ENCODE measurements around the gene MAZ. TPM values are rescaled to one million over a fixed set of nuclear protein-coding genes. Genes with fewer than 3 reads are reported as not detected.
"Not testable (repeated sequence)": the region's sequence is repeated elsewhere in the genome, so short reads cannot be mapped to it uniquely, and the experiment has no call there.

MAZ gene
- total RNA-seq, 1 experiment from 2014 or later: 412 TPM

GRCh38 chr16:29821643-29822115 lies 15.3 kb downstream of the MAZ start:
- peak; percentile 90 for DNase-seq (ENCODE audit: low read depth)

- peak; percentile 86 for DNase-seq (ENCODE audit: low read depth)
These were observed 18.3 kb downstream of the MAZ start for GRCh38 chr16:29824589-29825144.

GRCh38 chr16:29825145-29826044 lies 19.1 kb downstream of the MAZ start:
- peak; percentile 96 for DNase-seq (ENCODE audit: low read depth)

GRCh38 chr16:29826342-29826695 lies 20.0 kb downstream of the MAZ start:
- DNase-seq (ENCODE audit: low read depth): no peak

- DNase-seq (ENCODE audit: low read depth): no peak
These were observed 24.4 kb downstream of the MAZ start for GRCh38 chr16:29830774-29831173.

GRCh38 chr16:29831490-29831889 lies 25.2 kb downstream of the MAZ start:
- no peak for DNase-seq (ENCODE audit: low read depth)

GRCh38 chr16:29833219-29833618 lies 26.9 kb downstream of the MAZ start:
- DNase-seq (ENCODE audit: low read depth): not testable (repeated sequence)

- DNase-seq (ENCODE audit: low read depth): no peak
These were observed 27.8 kb downstream of the MAZ start for GRCh38 chr16:29834079-29834478.

GRCh38 chr16:29835926-29836325 lies 29.6 kb downstream of the MAZ start:
- DNase-seq (ENCODE audit: low read depth): no peak

GRCh38 chr16:29836623-29837022 lies 30.3 kb downstream of the MAZ start:
- DNase-seq (ENCODE audit: low read depth): no peak

GRCh38 chr16:29837841-29838240 lies 31.5 kb downstream of the MAZ start:
- DNase-seq (ENCODE audit: low read depth): no peak

- DNase-seq (ENCODE audit: low read depth): no peak
These were observed 33.5 kb downstream of the MAZ start for GRCh38 chr16:29839822-29840221.

- no peak for DNase-seq (ENCODE audit: low read depth)
These were observed 33.9 kb downstream of the MAZ start for GRCh38 chr16:29840240-29840639.

- DNase-seq (ENCODE audit: low read depth): no peak
These were observed 35.3 kb downstream of the MAZ start for GRCh38 chr16:29841631-29842030.

- no peak for DNase-seq (ENCODE audit: low read depth)
These were observed 36.5 kb downstream of the MAZ start for GRCh38 chr16:29842732-29843346.

- no peak for DNase-seq (ENCODE audit: low read depth)
These were observed 37.6 kb downstream of the MAZ start for GRCh38 chr16:29843931-29844330.

- DNase-seq (ENCODE audit: low read depth): no peak
These were observed 38.4 kb downstream of the MAZ start for GRCh38 chr16:29844575-29845331.

GRCh38 chr16:29845656-29846055 lies 39.3 kb downstream of the MAZ start:
- DNase-seq (ENCODE audit: low read depth): no peak

- DNase-seq (ENCODE audit: low read depth): peak; percentile 42
These were observed 42.3 kb downstream of the MAZ start for GRCh38 chr16:29848420-29849297.

GRCh38 chr16:29849505-29849904 lies 43.2 kb downstream of the MAZ start:
- DNase-seq (ENCODE audit: low read depth): no peak

GRCh38 chr16:29850998-29851397 lies 44.7 kb downstream of the MAZ start:
- DNase-seq (ENCODE audit: low read depth): no peak
